Ectodermal cell (in vitro differentiated cells): ENCODE results near the gene IL1RAP.

Experiments used
- H3K27ac ChIP-seq: 2 replicates; pipeline ENCODE4 v1.7.0; 2013; ENCODE audit warnings: mild to moderate bottlenecking, low read depth, low read length; ENCODE audit not compliant: insufficient read depth, poor library complexity, severe bottlenecking
- H3K27me3 ChIP-seq: 2 replicates; pipeline ENCODE4 v1.7.0; 2013; ENCODE audit warnings: mild to moderate bottlenecking, low read length; ENCODE audit not compliant: insufficient read depth, control insufficient read depth, poor library complexity, severe bottlenecking
- H3K36me3 ChIP-seq: one replicate; pipeline ENCODE4 v1.7.0; 2013; ENCODE audit warnings: low read length; ENCODE audit not compliant: control insufficient read depth, insufficient read depth
- H3K4me1 ChIP-seq: one replicate; pipeline ENCODE4 v1.7.0; 2013; ENCODE audit warnings: low read length; ENCODE audit not compliant: control insufficient read depth, insufficient read depth
- H3K4me3 ChIP-seq: 2 replicates; pipeline ENCODE4 v1.7.0; 2013; ENCODE audit warnings: low read depth, low read length, control low read depth; ENCODE audit not compliant: insufficient read depth
- H3K9me3 ChIP-seq: 2 replicates; pipeline ENCODE4 v1.7.0; 2013; ENCODE audit warnings: mild to moderate bottlenecking, low read length, moderate library complexity; ENCODE audit not compliant: control insufficient read depth
- WGBS, 2 experiments: methylation state at CpG; one replicate each; pipeline ENCODE4 v1.1.7; 2013; ENCODE audit warnings: missing lambda C conversion rate in 2 of 2; 5-methylcytosine and 5-hydroxymethylcytosine counted together

The IL1RAP gene

DNA sequence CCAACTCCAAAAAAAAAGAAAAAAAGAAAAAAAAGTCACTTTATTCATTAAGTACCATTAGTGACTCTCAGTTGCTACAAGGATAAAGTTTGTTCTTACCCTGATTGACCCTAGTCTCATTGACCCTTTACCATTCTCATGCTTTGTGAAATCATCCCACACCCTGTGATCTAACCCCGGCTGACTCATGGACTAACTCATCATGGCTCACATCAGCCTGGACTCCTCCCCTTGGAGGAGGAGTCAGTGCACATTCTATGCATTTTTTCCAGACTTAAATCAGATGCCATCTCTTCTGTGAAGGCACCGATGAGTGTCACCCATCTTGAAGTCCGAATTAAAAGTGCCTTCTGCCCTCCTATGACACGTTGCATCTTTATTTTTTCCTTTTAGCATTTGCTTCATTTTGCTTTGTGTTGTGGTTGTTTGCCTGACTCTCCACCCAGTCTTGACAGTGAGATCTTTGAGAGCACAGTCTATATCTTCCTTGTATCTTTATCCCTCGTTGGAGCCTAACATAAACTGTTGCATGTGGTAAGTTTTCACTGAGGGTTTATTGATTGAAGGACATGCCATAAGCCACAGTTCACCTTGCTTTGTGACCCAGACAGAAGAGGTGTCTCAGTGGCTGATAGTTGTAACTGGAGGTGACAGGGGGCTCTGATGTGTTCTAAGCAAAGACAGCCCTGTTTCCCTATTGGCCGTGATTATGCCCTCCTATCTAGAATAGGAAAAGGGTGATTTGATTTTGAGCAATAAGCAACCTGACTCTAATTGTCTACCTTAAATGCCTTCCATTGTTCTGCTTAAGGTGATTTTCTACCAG lies 72.1 kb downstream of the IL1RAP start:
- no peaks in the 10 kb centered on the region for H3K36me3 ChIP-seq
- no peaks in the 10 kb centered on the region for H3K27me3 ChIP-seq
- 86 to 91% methylated on average over 6 of the region's 6 CpGs for WGBS, 2 experiments
- no peak overlapping the region for H3K4me3 ChIP-seq
- peaks cover 5% of the 10 kb centered on the region for H3K4me1 ChIP-seq
- H3K9me3 ChIP-seq = no peaks in the 10 kb centered on the region
- H3K27ac ChIP-seq = no peak overlapping the region

DNA sequence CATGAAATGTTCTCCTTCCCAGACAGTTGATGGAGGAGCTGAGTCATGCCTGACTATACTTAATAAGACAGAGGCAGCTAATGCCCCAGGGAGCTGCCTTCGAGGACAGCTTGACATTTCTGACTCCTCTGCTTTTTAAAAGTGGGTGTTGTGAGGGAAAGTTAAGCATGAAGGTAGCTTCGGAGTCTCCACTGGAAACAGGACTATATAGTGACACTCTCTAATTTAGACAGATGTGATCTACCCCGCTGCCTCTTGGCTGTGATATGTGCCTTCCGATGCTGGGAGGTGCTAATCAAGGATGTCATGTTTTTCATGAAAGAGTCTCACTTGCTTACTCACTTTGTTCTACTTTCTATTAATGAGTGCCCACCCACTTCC lies 72.7 kb downstream of the IL1RAP start:
- Histone ChIP-seq H3K4me1 (peaks cover 5% of the 10 kb centered on the region), H3K27ac (no peak overlapping the region), H3K36me3 (no peaks in the 10 kb centered on the region), H3K9me3 (no peaks in the 10 kb centered on the region), H3K27me3 (no peaks in the 10 kb centered on the region), H3K4me3 (no peak overlapping the region)
- WGBS, 2 experiments = 87 to 92% methylated on average over 4 of the region's 4 CpGs

DNA sequence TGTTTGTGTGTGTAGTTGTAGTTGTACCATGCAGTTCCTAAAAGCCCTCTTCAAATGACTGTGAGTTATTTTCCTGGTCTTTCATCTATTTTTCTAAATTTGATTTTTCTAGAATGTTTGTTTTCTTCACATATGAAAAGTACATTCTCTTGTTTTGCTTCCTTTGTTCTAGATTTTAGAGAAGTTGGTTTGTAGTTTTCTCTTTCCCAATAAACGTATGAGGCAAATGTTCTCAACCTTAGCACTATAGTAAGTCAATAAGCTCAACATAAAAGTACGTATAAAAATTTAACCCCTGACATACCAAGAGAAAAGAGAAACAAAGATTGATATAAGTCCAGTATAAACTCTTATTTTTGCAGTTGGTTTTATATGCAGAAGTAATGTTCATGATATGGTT lies 74.7 kb downstream of the IL1RAP start:
- Histone ChIP-seq H3K4me1 (peaks cover 5% of the 10 kb centered on the region), H3K27me3 (no peaks in the 10 kb centered on the region), H3K9me3 (no peaks in the 10 kb centered on the region), H3K36me3 (no peaks in the 10 kb centered on the region), H3K4me3 (no peak overlapping the region), H3K27ac (no peak overlapping the region)
- WGBS, 2 experiments = 86% methylated on average over 2 of the region's 2 CpGs; no CpG with 5 or more reads in 1 of the 2 experiments

DNA sequence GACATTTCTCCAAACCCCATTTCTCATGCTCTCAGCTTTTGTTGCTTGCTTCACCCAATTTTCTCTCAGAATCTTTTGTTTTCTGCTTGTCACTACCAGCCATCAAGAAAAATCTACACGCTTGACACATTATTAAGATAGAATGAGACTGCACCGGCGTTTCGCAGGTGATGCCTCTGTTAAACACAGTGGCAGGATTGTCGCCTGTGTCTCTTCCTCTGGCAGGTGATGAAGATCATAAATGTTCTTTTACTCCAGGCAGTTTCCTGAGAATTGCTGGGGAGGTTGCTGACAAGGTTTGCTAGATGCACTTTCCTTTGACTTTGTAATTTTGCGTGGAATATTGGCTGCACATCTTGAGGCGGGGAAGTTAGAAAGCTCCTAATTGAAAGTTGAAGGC lies 75.4 kb downstream of the IL1RAP start:
- H3K27me3 ChIP-seq = no peaks in the 10 kb centered on the region
- H3K4me1 ChIP-seq = peaks cover 5% of the 10 kb centered on the region
- H3K27ac ChIP-seq = no peak overlapping the region
- no peaks in the 10 kb centered on the region for H3K9me3 ChIP-seq
- H3K36me3 ChIP-seq = no peaks in the 10 kb centered on the region
- no peak overlapping the region for H3K4me3 ChIP-seq
- WGBS, 2 experiments = 90% methylated on average over 7 of the region's 7 CpGs

DNA sequence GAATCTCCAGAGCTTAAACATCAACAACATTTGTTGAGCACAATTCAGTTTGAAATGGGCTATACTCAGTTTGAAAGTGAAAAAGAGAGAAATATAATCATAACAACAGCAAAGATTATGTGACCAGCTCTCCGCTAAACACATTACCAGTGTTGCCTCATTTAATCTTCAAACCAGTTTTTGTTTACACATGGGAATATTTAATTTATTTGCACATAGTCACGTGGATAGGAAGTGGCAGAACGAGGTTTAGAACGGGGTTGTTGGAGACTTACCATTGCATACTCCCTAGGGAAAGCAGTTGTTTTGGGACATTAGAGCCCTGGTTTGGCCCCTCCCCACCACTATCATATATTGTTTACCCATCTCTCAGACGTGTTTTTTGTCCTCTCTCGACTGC lies 77.2 kb downstream of the IL1RAP start:
- no peaks in the 10 kb centered on the region for H3K27me3 ChIP-seq
- no peaks in the 10 kb centered on the region for H3K9me3 ChIP-seq
- H3K36me3 ChIP-seq = no peaks in the 10 kb centered on the region
- peaks cover 1% of the 10 kb centered on the region for H3K4me1 ChIP-seq
- H3K27ac ChIP-seq = no peak overlapping the region
- 92 to 96% methylated on average over 3 to 5 of the region's 6 CpGs for WGBS, 2 experiments
- no peak overlapping the region for H3K4me3 ChIP-seq

DNA sequence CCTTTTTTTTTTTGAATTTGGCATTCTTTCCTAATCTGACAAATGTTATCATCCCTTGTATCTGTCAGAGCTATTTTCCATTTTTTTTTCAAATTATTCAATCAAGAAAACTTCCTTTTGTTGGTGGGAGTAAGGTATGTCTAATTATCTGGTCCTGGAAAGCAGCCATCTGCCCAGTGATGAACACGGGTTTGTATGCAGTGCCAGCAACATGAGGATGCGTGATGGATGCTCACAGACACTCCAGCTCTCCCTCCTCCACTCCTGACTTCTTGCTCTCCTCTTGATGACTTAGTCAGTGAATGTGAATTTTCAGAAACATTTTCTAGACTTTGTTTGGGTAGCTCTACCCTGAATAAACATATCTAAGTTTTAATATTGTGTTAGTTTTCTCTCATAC lies 79.2 kb downstream of the IL1RAP start:
- WGBS, 2 experiments = 93 to 96% methylated on average over 2 of the region's 2 CpGs
- Histone ChIP-seq H3K27ac (no peak overlapping the region), H3K4me3 (no peak overlapping the region), H3K9me3 (no peaks in the 10 kb centered on the region), H3K36me3 (no peaks in the 10 kb centered on the region), H3K4me1 (no peaks in the 10 kb centered on the region), H3K27me3 (no peaks in the 10 kb centered on the region)

DNA sequence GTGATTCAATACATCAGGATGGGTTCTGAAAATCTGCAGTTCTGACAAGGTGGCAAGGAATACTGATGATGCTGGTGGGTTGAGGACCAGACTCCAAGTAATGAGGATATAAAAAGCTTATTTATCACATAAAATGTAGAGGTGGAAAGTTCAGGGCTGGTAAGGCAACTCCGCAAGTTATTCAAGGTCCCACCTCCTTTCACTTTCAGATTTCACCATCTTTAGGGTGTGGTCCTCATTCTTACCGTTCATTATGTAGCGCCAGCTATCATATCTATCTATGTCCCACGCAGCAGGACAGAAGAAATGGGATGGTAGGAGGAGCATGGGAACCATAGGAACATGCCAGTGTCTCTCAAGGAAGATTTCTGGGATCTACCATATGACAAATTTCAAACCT lies 80.3 kb downstream of the IL1RAP start:
- WGBS, 2 experiments = 90% methylated on average over 4 of the region's 4 CpGs; no CpG with 5 or more reads in 1 of the 2 experiments
- H3K4me3 ChIP-seq = no peak overlapping the region
- no peak overlapping the region for H3K27ac ChIP-seq
- H3K4me1 ChIP-seq = no peaks in the 10 kb centered on the region
- no peaks in the 10 kb centered on the region for H3K36me3 ChIP-seq
- H3K27me3 ChIP-seq = no peaks in the 10 kb centered on the region
- H3K9me3 ChIP-seq = no peaks in the 10 kb centered on the region

DNA sequence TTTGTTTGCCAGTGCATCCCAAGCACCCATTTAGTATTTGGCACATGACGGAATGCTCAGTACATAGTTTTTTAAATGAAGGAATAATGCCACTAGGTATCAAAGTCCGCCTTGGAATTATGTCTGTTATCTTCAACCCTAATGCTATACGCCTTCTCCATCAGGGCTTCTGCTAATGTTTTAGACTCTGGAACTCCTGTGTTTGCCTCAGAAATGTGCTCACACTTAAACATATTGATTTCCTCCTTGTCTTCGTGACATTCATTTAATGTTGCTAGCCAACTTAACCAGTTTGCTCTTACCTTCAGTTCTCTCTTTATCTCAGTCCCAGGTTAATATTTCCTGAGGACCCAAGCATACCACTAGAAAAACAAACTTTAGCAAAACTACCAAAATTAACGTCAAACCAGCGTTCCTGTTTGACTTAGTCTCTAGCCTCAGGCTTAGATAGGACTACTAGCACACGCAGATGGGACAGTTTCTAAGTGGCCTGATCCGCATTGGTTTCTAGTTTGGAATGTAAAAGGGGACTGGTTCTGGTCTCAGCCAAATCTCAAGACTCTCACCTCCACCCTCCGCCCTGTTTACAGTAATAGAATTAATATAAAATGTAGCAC lies 81.4 kb downstream of the IL1RAP start:
- H3K4me3 ChIP-seq = no peak overlapping the region
- H3K4me1 ChIP-seq = no peaks in the 10 kb centered on the region
- H3K27me3 ChIP-seq = no peaks in the 10 kb centered on the region
- WGBS, 2 experiments = 92 to 93% methylated on average over 7 to 8 of the region's 9 CpGs
- no peaks in the 10 kb centered on the region for H3K9me3 ChIP-seq
- H3K27ac ChIP-seq = no peak overlapping the region
- no peaks in the 10 kb centered on the region for H3K36me3 ChIP-seq

DNA sequence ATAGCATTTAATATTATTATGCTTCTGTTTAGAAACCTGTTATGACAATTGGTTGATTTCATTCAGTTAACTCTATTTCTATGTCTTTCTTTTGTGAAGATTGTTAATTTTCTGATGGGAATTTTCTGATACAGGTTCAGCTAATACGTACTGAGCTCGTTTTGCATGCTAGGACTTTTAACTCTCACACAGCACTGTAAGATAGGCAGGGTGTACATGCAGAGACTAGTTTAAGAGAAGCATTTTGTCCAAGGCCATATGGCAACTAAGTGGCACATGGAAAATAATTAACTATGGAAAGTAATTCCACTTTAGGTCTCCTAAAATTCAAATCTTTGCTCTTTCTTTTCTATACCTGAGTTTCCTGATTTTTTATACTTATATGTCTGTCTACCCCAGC lies 81.9 kb downstream of the IL1RAP start:
- Histone ChIP-seq H3K9me3 (no peaks in the 10 kb centered on the region), H3K27ac (no peak overlapping the region), H3K4me3 (no peak overlapping the region), H3K36me3 (no peaks in the 10 kb centered on the region), H3K27me3 (no peaks in the 10 kb centered on the region), H3K4me1 (no peaks in the 10 kb centered on the region)
- WGBS, 2 experiments = 97 to 98% methylated on average over 2 of the region's 2 CpGs

DNA sequence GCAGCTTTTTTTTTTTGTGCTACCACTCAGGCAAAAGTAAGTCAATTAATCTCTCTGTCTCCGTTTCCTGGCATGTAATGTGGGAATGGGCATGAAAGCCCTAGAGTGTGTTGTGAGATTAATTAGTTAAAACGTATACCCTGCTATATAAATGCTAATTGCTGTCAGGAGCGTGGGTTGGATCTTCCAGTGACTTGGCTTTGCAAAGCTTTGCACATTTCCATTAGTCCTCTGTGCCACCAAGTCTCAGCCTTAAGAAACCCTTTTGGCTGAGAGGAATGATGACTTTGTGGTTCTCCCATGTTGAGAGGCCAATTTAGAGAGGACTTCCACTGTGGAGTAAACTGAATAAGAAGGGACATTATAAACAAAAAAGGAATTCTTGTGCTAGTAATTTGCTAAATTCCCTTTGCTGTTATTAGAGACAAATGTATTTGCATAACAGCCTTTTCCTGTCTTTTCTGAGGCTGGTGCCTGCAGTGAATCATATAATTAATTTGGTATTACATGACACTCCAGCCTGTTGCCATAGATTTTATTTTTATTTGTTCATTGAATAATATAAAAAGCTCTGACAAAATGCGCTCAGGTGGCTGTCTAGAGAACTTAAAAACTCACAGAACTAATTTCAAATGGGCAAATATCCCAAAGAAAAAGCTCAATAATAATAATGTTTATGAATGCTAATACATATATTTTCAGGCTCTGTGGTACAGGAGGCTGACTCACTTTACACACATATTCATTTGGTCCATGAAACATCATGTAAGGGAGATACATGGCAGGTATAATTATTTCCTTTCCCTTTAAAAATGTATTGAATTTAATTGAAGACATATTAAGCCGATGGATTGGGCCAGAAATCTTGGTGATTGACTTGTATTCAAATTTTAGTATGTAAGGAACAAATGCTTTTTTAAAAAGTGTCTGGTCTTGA lies 82.7 kb downstream of the IL1RAP start:
- no peak overlapping the region for H3K27ac ChIP-seq
- H3K4me1 ChIP-seq = no peaks in the 10 kb centered on the region

More for the DNA sequence above, 82.7 kb downstream of the IL1RAP start:
- Histone ChIP-seq H3K4me3 (no peak overlapping the region), H3K27me3 (no peaks in the 10 kb centered on the region), H3K36me3 (no peaks in the 10 kb centered on the region), H3K9me3 (no peaks in the 10 kb centered on the region)
- whole genome bisulfite sequencing, 2 experiments = 69 to 73% methylated on average over 4 of the region's 5 CpGs
